ENCODE results near the gene CPXM1.

GRCh38 chr20:2760297-2760951 is 40.0 kb downstream of the CPXM1 start:
- TF ChIP-seq CHD1 (IDR thresholded peaks at IDR 0.05; ENCODE audit: low read depth, low read length) (no peak), SMC3 (IDR thresholded peaks at IDR 0.05; ENCODE audit: borderline replicate concordance, low read length) (no peak), MYC (IDR thresholded peaks at IDR 0.05; ENCODE audit: insufficient read depth, insufficient read length, insufficient replicate concordance, low read length, severe bottlenecking) (no peak), CTCF (IDR thresholded peaks at IDR 0.05 in 2 of 3, conservative IDR thresholded peaks at IDR 0.05 in 1 of 3; ENCODE audit: control insufficient read depth in 2 of 3, extremely low read depth in 1 of 3, insufficient read depth in 1 of 3, low read depth in 3 of 3, low read length in 3 of 3) (no peak), ZBTB4 (CRISPR knock-in tag; IDR thresholded peaks at IDR 0.05) (no peak), EP300 (IDR thresholded peaks at IDR 0.05; ENCODE audit: borderline replicate concordance in 1 of 2, control insufficient read depth in 1 of 2, low read depth in 2 of 2, low read length in 2 of 2) (no peak), POLR2AphosphoS5 (IDR thresholded peaks at IDR 0.05; ENCODE audit: low read length) (no peak), POLR2A (IDR thresholded peaks at IDR 0.05; ENCODE audit: low read depth, low read length) (no peak)
